C4-2B (cell line): ENCODE data around the gene NOC3L.

Experiments
- H3K27ac ChIP-seq: fragments of 450-650 bp; 2 replicates; pipeline ENCODE4 v1.5.1; 2017
- CTCF ChIP-seq: fragments of 450-650 bp; conservative IDR thresholded peaks from 2 replicates; pipeline ENCODE4 v1.5.1; 2017; ENCODE audit warnings: mild to moderate bottlenecking
- ZFX ChIP-seq: fragments of 450-650 bp; IDR thresholded peaks from 2 replicates; pipeline ENCODE4 v1.6.1; 2017

NOC3L gene

GRCh38 chr10:94294168-94294567 is 68.6 kb downstream of the NOC3L start:
- TF ChIP-seq CTCF (no peak), ZFX (no peak)
- no peak overlapping the region for H3K27ac ChIP-seq

- no peak for TF ChIP-seq CTCF
- TF ChIP-seq ZFX: no peak
- H3K27ac ChIP-seq: no peak overlapping the region
Observed at GRCh38 chr10:94293354-94293753, 69.4 kb downstream of the NOC3L start.

- no peak overlapping the region for H3K27ac ChIP-seq
- TF ChIP-seq ZFX: no peak
- no peak for TF ChIP-seq CTCF
Observed at GRCh38 chr10:94292434-94293090, 70.2 kb downstream of the NOC3L start.

- no peak overlapping the region for H3K27ac ChIP-seq
- TF ChIP-seq ZFX (no peak), CTCF (no peak)
Observed at GRCh38 chr10:94288361-94289101, 74.2 kb downstream of the NOC3L start.

GRCh38 chr10:94287336-94287735 is 75.4 kb downstream of the NOC3L start:
- TF ChIP-seq ZFX (no peak), CTCF (no peak)
- H3K27ac ChIP-seq: no peak overlapping the region

- TF ChIP-seq ZFX (no peak), CTCF (no peak)
- H3K27ac ChIP-seq: no peak overlapping the region
Observed at GRCh38 chr10:94286901-94287300, 75.8 kb downstream of the NOC3L start.

GRCh38 chr10:94285271-94285670 is 77.5 kb downstream of the NOC3L start:
- no peak overlapping the region for H3K27ac ChIP-seq
- TF ChIP-seq ZFX (no peak), CTCF (no peak)
